ENCODE measurements around the gene LRRC36. TPM values are rescaled to one million over a fixed set of nuclear protein-coding genes. Genes with fewer than 3 reads are reported as not detected.

Gene LRRC36
- polyA plus RNA-seq, 3 donors: 0.65 to 3.2 (median 1.8) TPM

- H3K4me3 Mint-ChIP-seq: no peak overlapping the region
Measured at GRCh38 chr16:67304020-67304419, 22.6 kb upstream of the LRRC36 start.

GRCh38 chr16:67305216-67306071, 21.2 kb upstream of the LRRC36 start:
- H2AFZ ChIP-seq (ENCODE audit: insufficient read depth, low read depth, low read length, poor library complexity, severe bottlenecking): no peak overlapping the region
- peaks cover 2 to 6% (median 2%) of the 10 kb centered on the region in 3 donors for H3K27me3 Mint-ChIP-seq (ENCODE audit: low read depth in 3 of 3)
- H4K20me1 ChIP-seq (ENCODE audit: insufficient read depth, low read length): no peaks in the 10 kb centered on the region
- peaks cover 0 to 5% (median 0%) of the 10 kb centered on the region in 7 donors for H3K9me3 Mint-ChIP-seq
- WGBS (ENCODE audit: insufficient coverage): 94% methylated on average over 11 of the region's 13 CpGs
- peak; percentile 10 for TF ChIP-seq CTCF (IDR thresholded peaks at IDR 0.05)
- DNase-seq: no peak
- no peak overlapping the region for H3K4me3 ChIP-seq (replicated peaks in 1 of 3; ENCODE audit: low read depth in 2 of 3, low read length in 3 of 3)
- no peak overlapping the region for H3K4me2 ChIP-seq (replicated peaks; ENCODE audit: extremely low read depth, low read length, poor library complexity, severe bottlenecking)
- no peaks in the 10 kb centered on the region for H3K36me3 Mint-ChIP-seq
- H3K4me1 Mint-ChIP-seq: peaks cover 17% of the 10 kb centered on the region
- no peaks in the 10 kb centered on the region for H3K27me3 ChIP-seq (ENCODE audit: control insufficient read depth in 2 of 2, insufficient read depth in 2 of 2, low read length in 2 of 2)
- H3K9ac ChIP-seq (ENCODE audit: insufficient read depth, low read length, poor library complexity, severe bottlenecking): no peak overlapping the region
- no peaks in the 10 kb centered on the region for H3K79me2 ChIP-seq (ENCODE audit: insufficient read depth, low read length)
- H3K4me1 ChIP-seq (ENCODE audit: control insufficient read depth in 1 of 2, insufficient read depth in 2 of 2, low read length in 2 of 2): peaks cover 14 to 15% of the 10 kb centered on the region in 2 donors
- no peak overlapping the region for H3K27ac Mint-ChIP-seq
- no peak overlapping the region for H3K4me3 Mint-ChIP-seq
- intact Hi-C loops (cut with micrococcal nuclease): no loop called here
- H3K9me3 ChIP-seq (replicated peaks in 1 of 2; ENCODE audit: control insufficient read depth in 1 of 2, insufficient read depth in 1 of 2, low read length in 2 of 2): no peaks in the 10 kb centered on the region
- no peak overlapping the region for H3K27ac ChIP-seq (ENCODE audit: low read depth in 1 of 2, low read length in 2 of 2)
- H3K36me3 ChIP-seq (replicated peaks in 1 of 2; ENCODE audit: control insufficient read depth in 1 of 2, insufficient read depth in 2 of 2, low read length in 2 of 2): no peaks in the 10 kb centered on the region

More at GRCh38 chr16:67304020-67304419, 22.6 kb upstream of the LRRC36 start:
- H4K20me1 ChIP-seq (ENCODE audit: insufficient read depth, low read length): no peaks in the 10 kb centered on the region
- peaks cover 0 to 5% (median 0%) of the 10 kb centered on the region in 7 donors for H3K9me3 Mint-ChIP-seq
- peaks cover 13 to 14% of the 10 kb centered on the region in 2 donors for H3K4me1 ChIP-seq (ENCODE audit: control insufficient read depth in 1 of 2, insufficient read depth in 2 of 2, low read length in 2 of 2)
- peaks cover 13% of the 10 kb centered on the region for H3K4me1 Mint-ChIP-seq
- intact Hi-C loops (cut with micrococcal nuclease): no loop called here
- no peak overlapping the region for H2AFZ ChIP-seq (ENCODE audit: insufficient read depth, low read depth, low read length, poor library complexity, severe bottlenecking)
- WGBS (ENCODE audit: insufficient coverage): 77% methylated on average over 1 of the region's 1 CpG
- H3K4me3 ChIP-seq (replicated peaks in 1 of 3; ENCODE audit: low read depth in 2 of 3, low read length in 3 of 3): no peak overlapping the region
- H3K4me2 ChIP-seq (replicated peaks; ENCODE audit: extremely low read depth, low read length, poor library complexity, severe bottlenecking): no peak overlapping the region
- no peak overlapping the region for H3K9ac ChIP-seq (ENCODE audit: insufficient read depth, low read length, poor library complexity, severe bottlenecking)
- no peaks in the 10 kb centered on the region for H3K79me2 ChIP-seq (ENCODE audit: insufficient read depth, low read length)
- no peak for DNase-seq
- no peak for TF ChIP-seq CTCF (IDR thresholded peaks at IDR 0.05)
- no peaks in the 10 kb centered on the region for H3K9me3 ChIP-seq (replicated peaks in 1 of 2; ENCODE audit: control insufficient read depth in 1 of 2, insufficient read depth in 1 of 2, low read length in 2 of 2)
- H3K36me3 ChIP-seq (replicated peaks in 1 of 2; ENCODE audit: control insufficient read depth in 1 of 2, insufficient read depth in 2 of 2, low read length in 2 of 2): no peaks in the 10 kb centered on the region
- H3K27ac ChIP-seq (ENCODE audit: low read depth in 1 of 2, low read length in 2 of 2): no peak overlapping the region
- H3K27me3 ChIP-seq (ENCODE audit: control insufficient read depth in 2 of 2, insufficient read depth in 2 of 2, low read length in 2 of 2): no peaks in the 10 kb centered on the region
- no peak overlapping the region for H3K27ac Mint-ChIP-seq
- H3K27me3 Mint-ChIP-seq (ENCODE audit: low read depth in 3 of 3): peaks cover 2 to 3% (median 2%) of the 10 kb centered on the region in 3 donors
- H3K36me3 Mint-ChIP-seq: no peaks in the 10 kb centered on the region
